ENCODE measurements around the gene DMRTC2.

GRCh38 chr19:41844601-41845000 lies 241 bp upstream of the DMRTC2 start, which contains the start of gene LYPD4:
- TF ChIP-seq CTCF (IDR thresholded peaks at IDR 0.05; ENCODE audit: low read depth, low read length), result no peak
- TF ChIP-seq EZH2phosphoT487 (IDR thresholded peaks at IDR 0.05; ENCODE audit: low read depth), result no peak
